GM12878 (cell line): Measurements from ENCODE around the gene PRDM16.

Experiments
- BCL11A ChIP-seq: IDR thresholded peaks from 2 replicates; pipeline ENCODE4 v1.6.1; 2011; ENCODE audit warnings: low read depth, low read length
- BHLHE40 ChIP-seq, 2 experiments: fragments of 450-650 bp in 1 of 2; IDR thresholded peaks; 2 replicates each; pipeline ENCODE4 v1.6.1; 2011 to 2017; ENCODE audit warnings: low read depth in 2 of 2, borderline replicate concordance in 1 of 2, improper control_type of control experiment in 1 of 2, low read length in 1 of 2, mild to moderate bottlenecking in 1 of 2
- CEBPB ChIP-seq, 2 experiments: fragments of 150-350 bp in 1 of 2; IDR thresholded peaks; 2 replicates each; pipeline ENCODE4 v1.6.1; 2012 to 2014; ENCODE audit warnings: low read depth in 2 of 2, low read length in 2 of 2, borderline replicate concordance in 1 of 2, inconsistent platforms in 1 of 2
- CHD4 ChIP-seq: fragments of 200-600 bp; sonication (generic); IDR thresholded peaks from 2 replicates; pipeline ENCODE4 v1.6.1; 2016; ENCODE audit warnings: mild to moderate bottlenecking
- CTCF ChIP-seq, 3 experiments: IDR thresholded peaks in 2 of 3; conservative IDR thresholded peaks in 1 of 3; 2 replicates each; pipeline ENCODE4 v1.5.1; 2011; ENCODE audit warnings: low read depth in 3 of 3, low read length in 3 of 3, mild to moderate bottlenecking in 3 of 3, control low read depth in 2 of 3, moderate library complexity in 2 of 3, inconsistent platforms in 1 of 3, mixed read lengths in 1 of 3; ENCODE audit not compliant: control insufficient read depth in 2 of 3, insufficient read depth in 1 of 3; ENCODE audit errors: extremely low read depth in 1 of 3
- DPF2 ChIP-seq: fragments of 450-650 bp; IDR thresholded peaks from 2 replicates; pipeline ENCODE4 v1.6.1; 2017; ENCODE audit warnings: mild to moderate bottlenecking
- ELK1 ChIP-seq: IDR thresholded peaks from 2 replicates; pipeline ENCODE4 v1.6.1; 2012; ENCODE audit warnings: low read depth, low read length, improper control_type of control experiment
- MEF2A ChIP-seq: IDR thresholded peaks from 2 replicates; pipeline ENCODE4 v1.6.1; 2011; ENCODE audit warnings: low read depth, mild to moderate bottlenecking, low read length, moderate library complexity; ENCODE audit not compliant: insufficient read depth
- MTA2 ChIP-seq: fragments of 450-650 bp; IDR thresholded peaks from 2 replicates; pipeline ENCODE4 v1.6.1; 2016; ENCODE audit warnings: low read depth, mild to moderate bottlenecking, moderate library complexity
- NFYA ChIP-seq: IDR thresholded peaks from 2 replicates; pipeline ENCODE4 v1.6.1; 2011; ENCODE audit warnings: low read depth, mild to moderate bottlenecking, low read length, improper control_type of control experiment, borderline replicate concordance
- POLR2A ChIP-seq: IDR thresholded peaks from 2 replicates; pipeline ENCODE4 v1.6.1; 2011; ENCODE audit warnings: low read depth, mild to moderate bottlenecking, low read length
- REST ChIP-seq: IDR thresholded peaks from 2 replicates; pipeline ENCODE4 v1.6.1; 2012; ENCODE audit warnings: mild to moderate bottlenecking, low read depth, low read length
- YY1 ChIP-seq: IDR thresholded peaks from 2 replicates; pipeline ENCODE4 v1.6.1; 2011; ENCODE audit warnings: low read depth, mild to moderate bottlenecking, low read length
- ZNF24 ChIP-seq: fragments of 450-650 bp; IDR thresholded peaks from 2 replicates; pipeline ENCODE4 v1.6.1; 2017; ENCODE audit warnings: antibody characterized with exemption, mild to moderate bottlenecking

GRCh38 chr1:3124246-3124645 lies 55.2 kb downstream of the PRDM16 start:
- TF ChIP-seq CEBPB (IDR thresholded peaks at IDR 0.05; ENCODE audit: borderline replicate concordance in 1 of 2, low read depth in 2 of 2, low read length in 2 of 2): no peak
- TF ChIP-seq CTCF (IDR thresholded peaks at IDR 0.05 in 2 of 3, conservative IDR thresholded peaks at IDR 0.05 in 1 of 3; ENCODE audit: control insufficient read depth in 2 of 3, extremely low read depth in 1 of 3, insufficient read depth in 1 of 3, low read depth in 3 of 3, low read length in 3 of 3): no peak
- TF ChIP-seq BHLHE40 (IDR thresholded peaks at IDR 0.05; ENCODE audit: borderline replicate concordance in 1 of 2, low read depth in 2 of 2, low read length in 1 of 2): no peak
- TF ChIP-seq MEF2A: no peak
- TF ChIP-seq MTA2: no peak
- TF ChIP-seq ZNF24: no peak
- TF ChIP-seq DPF2: no peak
- TF ChIP-seq POLR2A: no peak
- no peak for TF ChIP-seq ELK1
- no peak for TF ChIP-seq REST
- no peak for TF ChIP-seq BCL11A
- TF ChIP-seq NFYA: no peak
- no peak for TF ChIP-seq CHD4
- no peak for TF ChIP-seq YY1
